SU-DHL-6 (cell line): ENCODE results near the gene MAPT.

Experiments
- H2AFZ ChIP-seq: fragments of 200-600 bp; sonication (generic); 2 replicates; pipeline ENCODE4 v1.6.1; 2014; ENCODE audit warnings: low read depth, mild to moderate bottlenecking, moderate library complexity, mixed read lengths, antibody characterized with exemption, low read length; ENCODE audit not compliant: severe bottlenecking
- H3F3A ChIP-seq: fragments of 200-600 bp; shearing (Covaris generic); 2 replicates; pipeline ENCODE4 v1.6.0; 2016; ENCODE audit warnings: antibody characterized with exemption, mild to moderate bottlenecking; ENCODE audit not compliant: insufficient read depth
- H3K27ac ChIP-seq: fragments of 200-600 bp; sonication (generic); 2 replicates; pipeline ENCODE4 v1.5.1; 2016; ENCODE audit warnings: low read depth, mild to moderate bottlenecking, low read length, moderate library complexity, mixed read lengths
- H3K27me3 ChIP-seq: fragments of 200-600 bp; sonication (generic), shearing (Covaris generic); 2 replicates; pipeline ENCODE4 v1.6.0; 2014; ENCODE audit warnings: mild to moderate bottlenecking, low read length
- H3K36me3 ChIP-seq: fragments of 200-600 bp; sonication (generic); 2 replicates; pipeline ENCODE4 v1.6.1; 2014; ENCODE audit warnings: mild to moderate bottlenecking, low read length, mixed read lengths
- H3K4me2 ChIP-seq: fragments of 300-600, 200-600 bp; shearing (Covaris generic), sonication (generic); 2 replicates; pipeline ENCODE4 v1.6.0; 2014; ENCODE audit warnings: low read length, low read depth, mild to moderate bottlenecking; ENCODE audit not compliant: poor library complexity, severe bottlenecking
- H3K4me3 ChIP-seq: fragments of 200-600 bp; sonication (generic); 2 replicates; pipeline ENCODE4 v1.5.1; 2014; ENCODE audit warnings: antibody characterized with exemption, low read length, mild to moderate bottlenecking, mixed read lengths; ENCODE audit not compliant: insufficient read depth, poor library complexity, severe bottlenecking
- H3K79me2 ChIP-seq: fragments of 200-600 bp; sonication (generic); 2 replicates; pipeline ENCODE4 v1.6.1; 2014; ENCODE audit warnings: mild to moderate bottlenecking, low read length, moderate library complexity; ENCODE audit not compliant: insufficient read depth
- H3K9ac ChIP-seq: fragments of 200-600 bp; sonication (generic); 2 replicates; pipeline ENCODE4 v1.7.0; 2014; ENCODE audit warnings: mild to moderate bottlenecking, low read length
- H3K9me2 ChIP-seq: fragments of 200-600 bp; sonication (generic); replicated peaks from 2 replicates; pipeline ENCODE4 v1.6.1; 2014; ENCODE audit warnings: low read length; ENCODE audit not compliant: insufficient read depth
- H3K9me3 ChIP-seq: fragments of 200-600 bp; sonication (generic); 2 replicates; pipeline ENCODE4 v1.6.1; 2014; ENCODE audit warnings: low read length, mixed read lengths; ENCODE audit not compliant: insufficient read depth
- H4K20me1 ChIP-seq: fragments of 200-600 bp; sonication (generic); 2 replicates; pipeline ENCODE4 v1.6.1; 2014; ENCODE audit warnings: low read depth, mild to moderate bottlenecking, antibody characterized with exemption, low read length, moderate library complexity, mixed read lengths
- CTCF ChIP-seq: fragments of 200-600 bp; sonication (generic); IDR thresholded peaks from one replicate; pipeline ENCODE4 v1.5.1; 2017; ENCODE audit warnings: antibody characterized with exemption, mild to moderate bottlenecking, low read length, moderate library complexity; ENCODE audit not compliant: insufficient read depth, poor library complexity, severe bottlenecking
- EZH2phosphoT487 ChIP-seq: fragments of 200-600 bp; sonication (generic), shearing (Covaris generic); conservative IDR thresholded peaks from 2 replicates; pipeline ENCODE4 v1.6.1; 2018; ENCODE audit warnings: mild to moderate bottlenecking, antibody characterized with exemption, low read length, moderate library complexity, mixed read lengths

MAPT gene

DNA sequence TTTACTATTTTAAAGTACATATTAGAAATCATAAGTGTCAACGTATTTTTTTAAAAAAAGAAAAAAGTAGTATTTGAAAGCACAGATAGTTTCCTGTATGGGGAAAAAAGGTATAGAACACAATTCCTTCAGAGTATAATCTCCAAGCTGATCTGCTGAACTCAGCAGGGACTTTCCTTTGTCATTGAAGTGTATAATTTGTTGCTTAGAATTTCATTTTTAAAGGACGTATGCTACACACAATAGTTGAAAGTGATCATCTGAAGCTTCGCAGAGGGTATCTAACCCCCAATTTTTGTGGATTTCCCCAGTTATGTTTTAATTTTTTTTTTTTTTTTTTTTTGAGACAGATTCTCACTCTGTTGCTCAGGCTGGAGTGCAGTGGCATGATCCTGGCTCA, 20.2 kb upstream of the MAPT start:
- H4K20me1 ChIP-seq: no peaks in the 10 kb centered on the region
- H3K36me3 ChIP-seq: no peaks in the 10 kb centered on the region
- no peak overlapping the region for H3K4me3 ChIP-seq
- no peaks in the 10 kb centered on the region for H3K9me3 ChIP-seq
- TF ChIP-seq CTCF (no peak), EZH2phosphoT487 (no peak)
- H3K79me2 ChIP-seq: no peaks in the 10 kb centered on the region
- no peak overlapping the region for H2AFZ ChIP-seq
- no peaks in the 10 kb centered on the region for H3F3A ChIP-seq
- no peaks in the 10 kb centered on the region for H3K27me3 ChIP-seq
- no peak overlapping the region for H3K27ac ChIP-seq
- no peak overlapping the region for H3K9ac ChIP-seq
- no peak overlapping the region for H3K4me2 ChIP-seq
- no peaks in the 10 kb centered on the region for H3K9me2 ChIP-seq

GRCh38 chr17:45876539-45876938, 17.8 kb upstream of the MAPT start:
- H3K9ac ChIP-seq: no peak overlapping the region
- no peaks in the 10 kb centered on the region for H3K27me3 ChIP-seq
- no peaks in the 10 kb centered on the region for H3K9me3 ChIP-seq
- no peak overlapping the region for H3K4me3 ChIP-seq
- no peaks in the 10 kb centered on the region for H3F3A ChIP-seq
- no peak overlapping the region for H3K27ac ChIP-seq
- H3K9me2 ChIP-seq: no peaks in the 10 kb centered on the region
- H3K4me2 ChIP-seq: no peak overlapping the region
- H3K36me3 ChIP-seq: no peaks in the 10 kb centered on the region
- no peaks in the 10 kb centered on the region for H4K20me1 ChIP-seq
- TF ChIP-seq EZH2phosphoT487 (no peak), CTCF (no peak)
- no peak overlapping the region for H2AFZ ChIP-seq
- no peaks in the 10 kb centered on the region for H3K79me2 ChIP-seq

DNA sequence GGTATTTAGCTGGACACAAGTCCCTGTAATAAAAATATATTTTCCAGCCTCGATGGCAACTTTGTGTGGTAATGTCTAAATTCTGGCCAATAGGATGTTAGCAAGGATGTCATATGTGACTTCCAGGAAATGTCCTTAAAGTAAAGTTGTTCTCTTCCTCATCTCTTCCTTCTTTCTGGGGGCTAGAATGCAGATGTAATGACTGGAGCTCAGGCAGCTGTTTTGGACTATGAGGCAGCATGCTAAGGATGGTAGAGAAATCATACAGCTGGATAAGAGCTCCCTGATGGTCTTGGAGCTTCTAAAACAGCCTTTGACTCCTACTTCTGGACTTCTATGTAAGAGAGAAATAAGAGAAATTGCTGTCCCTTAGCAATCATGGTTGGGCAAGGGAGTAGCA, 16.9 kb upstream of the MAPT start:
- no peaks in the 10 kb centered on the region for H3K79me2 ChIP-seq
- no peaks in the 10 kb centered on the region for H3F3A ChIP-seq
- no peaks in the 10 kb centered on the region for H3K9me3 ChIP-seq
- no peak overlapping the region for H3K4me3 ChIP-seq
- H3K9me2 ChIP-seq: no peaks in the 10 kb centered on the region
- no peak overlapping the region for H2AFZ ChIP-seq
- no peak overlapping the region for H3K4me2 ChIP-seq
- H3K27me3 ChIP-seq: no peaks in the 10 kb centered on the region
- no peak overlapping the region for H3K27ac ChIP-seq
- H3K9ac ChIP-seq: no peak overlapping the region
- TF ChIP-seq CTCF (no peak), EZH2phosphoT487 (no peak)
- H3K36me3 ChIP-seq: no peaks in the 10 kb centered on the region
- no peaks in the 10 kb centered on the region for H4K20me1 ChIP-seq

DNA sequence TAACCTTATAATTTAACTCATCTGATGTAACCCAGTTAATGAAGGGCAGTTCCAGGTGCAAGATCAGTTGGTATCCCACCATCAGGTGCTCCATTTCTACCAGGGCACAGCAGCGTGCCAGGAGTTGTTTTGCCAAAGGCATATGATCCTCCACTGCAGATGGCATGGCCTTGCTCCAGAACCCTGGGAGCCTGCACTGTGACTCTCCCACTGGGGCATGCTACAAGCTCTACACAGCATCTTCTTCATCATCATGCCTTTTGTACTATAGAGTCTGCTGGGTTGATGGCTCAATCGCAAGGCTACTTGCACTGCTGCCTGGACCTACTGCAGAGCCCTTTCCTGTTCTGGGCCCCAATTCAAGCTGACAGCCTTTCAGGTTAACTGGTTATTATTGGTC, 11.3 kb upstream of the MAPT start:
- no peak overlapping the region for H3K4me3 ChIP-seq
- no peaks in the 10 kb centered on the region for H3K27me3 ChIP-seq
- no peak overlapping the region for H3K4me2 ChIP-seq
- no peak overlapping the region for H3K9ac ChIP-seq
- no peaks in the 10 kb centered on the region for H4K20me1 ChIP-seq
- H3F3A ChIP-seq: no peaks in the 10 kb centered on the region
- TF ChIP-seq CTCF (no peak), EZH2phosphoT487 (no peak)
- no peak overlapping the region for H3K27ac ChIP-seq
- no peaks in the 10 kb centered on the region for H3K9me3 ChIP-seq
- H3K9me2 ChIP-seq: no peaks in the 10 kb centered on the region
- no peak overlapping the region for H2AFZ ChIP-seq
- no peaks in the 10 kb centered on the region for H3K36me3 ChIP-seq
- no peaks in the 10 kb centered on the region for H3K79me2 ChIP-seq
